GM13976 (cell line): Measurements from ENCODE around the gene NDFIP2.
"Not testable (repeated sequence)": the region's sequence is repeated elsewhere in the genome, so short reads cannot be mapped to it uniquely, and the experiment has no call there.

Experiments used
- DNase-seq: peaks from one replicate; pipeline ENCODE4 v3.0.0; 2012; ENCODE audit warnings: low spot score
- in situ Hi-C: fragments of 300-500 bp; cut with MboI; formaldehyde crosslinking; loops from one replicate; pipeline ENCODE4 v1.12.0; 2022; ENCODE audit warnings: low sequenced_read_pairs, mixed read lengths, inconsistent platforms; ENCODE audit not compliant: unreplicated experiment
- TF ChIP-seq, protein P1 (sequence below): IDR thresholded peaks from 2 replicates; pipeline ENCODE4 v1.5.1; 2012; ENCODE audit warnings: borderline replicate concordance, mild to moderate bottlenecking; ENCODE audit not compliant: insufficient read depth; ENCODE audit errors: extremely low read depth, missing control alignments, control extremely low read depth

Gene NDFIP2

DNA sequence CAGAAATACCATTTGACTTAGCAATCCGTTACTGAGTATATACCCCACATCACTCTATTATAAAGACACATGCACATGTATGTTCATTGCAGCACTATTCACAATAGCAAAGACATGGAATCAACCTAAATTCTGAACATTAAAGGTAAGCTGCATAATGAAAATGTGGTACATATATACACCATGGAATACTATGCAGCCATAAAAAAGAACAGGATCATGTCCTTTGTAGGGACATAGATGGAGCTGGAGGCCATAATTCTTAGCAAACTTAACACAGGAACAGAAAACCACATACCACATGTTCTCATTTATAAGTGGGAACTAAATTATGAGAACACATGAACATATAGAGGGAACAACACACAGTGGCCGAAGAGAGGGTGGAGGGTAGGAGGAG, 85.2 kb downstream of the NDFIP2 start:
- in situ Hi-C loops: no loop called here
- TF ChIP-seq, protein P1, sequence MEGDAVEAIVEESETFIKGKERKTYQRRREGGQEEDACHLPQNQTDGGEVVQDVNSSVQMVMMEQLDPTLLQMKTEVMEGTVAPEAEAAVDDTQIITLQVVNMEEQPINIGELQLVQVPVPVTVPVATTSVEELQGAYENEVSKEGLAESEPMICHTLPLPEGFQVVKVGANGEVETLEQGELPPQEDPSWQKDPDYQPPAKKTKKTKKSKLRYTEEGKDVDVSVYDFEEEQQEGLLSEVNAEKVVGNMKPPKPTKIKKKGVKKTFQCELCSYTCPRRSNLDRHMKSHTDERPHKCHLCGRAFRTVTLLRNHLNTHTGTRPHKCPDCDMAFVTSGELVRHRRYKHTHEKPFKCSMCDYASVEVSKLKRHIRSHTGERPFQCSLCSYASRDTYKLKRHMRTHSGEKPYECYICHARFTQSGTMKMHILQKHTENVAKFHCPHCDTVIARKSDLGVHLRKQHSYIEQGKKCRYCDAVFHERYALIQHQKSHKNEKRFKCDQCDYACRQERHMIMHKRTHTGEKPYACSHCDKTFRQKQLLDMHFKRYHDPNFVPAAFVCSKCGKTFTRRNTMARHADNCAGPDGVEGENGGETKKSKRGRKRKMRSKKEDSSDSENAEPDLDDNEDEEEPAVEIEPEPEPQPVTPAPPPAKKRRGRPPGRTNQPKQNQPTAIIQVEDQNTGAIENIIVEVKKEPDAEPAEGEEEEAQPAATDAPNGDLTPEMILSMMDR: no peak
- no peak for DNase-seq

DNA sequence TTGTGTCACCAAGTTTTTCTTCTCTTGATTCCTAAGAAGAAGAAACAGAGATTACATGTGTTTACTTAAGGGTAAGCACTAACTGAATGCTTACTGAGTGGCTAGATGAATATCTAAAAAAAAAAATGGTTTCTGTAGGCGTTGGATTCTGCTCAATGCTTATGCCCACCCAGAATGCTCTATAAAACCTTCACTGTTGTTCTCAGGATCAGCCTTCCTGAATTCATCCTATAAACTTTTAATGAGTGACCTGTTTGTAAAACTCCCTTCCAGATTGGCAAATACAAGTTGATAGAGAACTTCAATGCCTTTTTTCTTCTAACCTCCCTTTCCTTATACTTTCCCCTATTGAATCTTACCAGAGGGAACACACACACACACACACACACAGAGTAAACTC, 90.2 kb downstream of the NDFIP2 start:
- in situ Hi-C loops: no loop called here
- no peak for DNase-seq
- TF ChIP-seq, protein P1: no peak

DNA sequence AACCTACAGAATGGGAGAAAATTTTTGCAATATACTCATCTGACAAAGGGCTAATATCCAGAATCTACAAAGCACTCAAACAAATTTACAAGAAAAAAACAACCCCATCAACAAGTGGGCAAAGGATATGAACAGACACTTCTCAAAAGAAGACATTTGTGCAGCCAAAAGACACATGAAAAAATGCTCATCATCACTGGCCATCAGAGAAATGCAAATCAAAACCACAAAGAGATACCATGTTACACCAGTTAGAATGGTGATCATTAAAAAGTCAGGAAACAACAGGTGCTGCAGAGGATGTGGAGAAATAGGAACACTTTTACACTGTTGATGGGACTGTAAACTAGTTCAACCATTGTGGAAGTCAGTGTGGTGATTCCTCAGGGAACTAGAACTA, 92.9 kb downstream of the NDFIP2 start:
- DNase-seq, in situ Hi-C loops: not testable (repeated sequence)

DNA sequence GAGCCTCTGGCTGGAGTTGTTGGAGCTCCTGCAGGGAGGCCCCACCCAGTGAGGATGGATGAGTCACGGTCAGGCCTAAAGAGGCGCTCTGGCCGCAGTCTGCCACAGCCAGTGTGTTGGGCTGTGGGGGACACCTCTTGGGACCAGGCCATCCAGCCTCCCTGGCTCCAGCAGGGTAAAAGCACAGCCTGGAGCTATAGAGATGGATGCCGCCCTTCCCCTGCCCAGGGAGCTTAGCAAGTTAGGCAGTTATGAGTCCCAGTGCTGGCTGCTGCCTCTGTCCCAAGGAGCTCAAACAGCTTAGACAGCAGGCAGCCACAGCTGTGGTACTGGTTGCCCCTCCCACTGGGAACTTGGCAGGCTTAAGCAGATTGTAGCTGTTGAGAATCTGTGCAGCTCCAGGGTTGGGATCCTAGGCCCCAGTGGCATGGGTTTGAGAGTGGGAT, 100.9 kb downstream of the NDFIP2 start:
- DNase-seq: no peak
- in situ Hi-C loops: no loop called here
- TF ChIP-seq, protein P1: no peak

DNA sequence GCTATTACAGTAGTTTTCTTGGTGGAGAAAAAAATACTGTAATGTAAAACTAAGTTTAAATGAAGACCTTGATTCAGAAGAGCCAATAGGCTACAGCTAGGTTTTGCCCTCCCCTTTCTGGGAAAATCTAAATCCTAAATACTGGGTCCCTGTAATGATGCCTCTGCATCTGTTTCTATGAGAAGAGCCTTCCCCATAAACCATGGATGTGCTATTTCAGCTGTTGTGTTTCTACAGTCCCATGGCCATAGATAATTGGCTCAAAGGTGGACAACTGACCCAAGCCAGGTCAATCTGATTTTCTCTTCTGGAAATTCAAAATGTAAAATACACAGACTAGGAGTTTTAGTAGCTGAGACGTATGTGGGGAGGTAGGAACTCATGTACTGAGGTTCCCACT, 101.9 kb downstream of the NDFIP2 start:
- no peak for DNase-seq
- TF ChIP-seq, protein P1: no peak
- in situ Hi-C loops: no loop called here

DNA sequence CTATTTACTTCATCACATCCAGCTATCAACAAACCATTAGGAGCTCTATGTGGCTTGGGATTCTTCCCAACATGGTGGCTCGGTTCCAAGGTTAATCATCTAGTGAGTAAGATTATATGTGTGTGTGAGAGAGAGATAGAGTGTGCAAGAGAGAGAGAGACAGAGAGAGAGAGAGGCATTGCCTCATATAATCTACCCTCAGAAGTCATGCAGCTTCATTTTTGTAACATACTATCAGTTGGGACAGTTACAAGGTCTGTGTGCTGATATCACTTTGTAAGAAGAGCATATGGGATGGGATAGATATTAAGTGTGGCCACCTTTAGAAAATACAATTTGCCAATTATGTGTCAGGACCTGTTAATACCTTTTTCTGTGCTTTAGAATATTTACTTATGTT, 104.1 kb downstream of the NDFIP2 start:
- in situ Hi-C loops: no loop called here
- no peak for DNase-seq
- TF ChIP-seq, protein P1: no peak

DNA sequence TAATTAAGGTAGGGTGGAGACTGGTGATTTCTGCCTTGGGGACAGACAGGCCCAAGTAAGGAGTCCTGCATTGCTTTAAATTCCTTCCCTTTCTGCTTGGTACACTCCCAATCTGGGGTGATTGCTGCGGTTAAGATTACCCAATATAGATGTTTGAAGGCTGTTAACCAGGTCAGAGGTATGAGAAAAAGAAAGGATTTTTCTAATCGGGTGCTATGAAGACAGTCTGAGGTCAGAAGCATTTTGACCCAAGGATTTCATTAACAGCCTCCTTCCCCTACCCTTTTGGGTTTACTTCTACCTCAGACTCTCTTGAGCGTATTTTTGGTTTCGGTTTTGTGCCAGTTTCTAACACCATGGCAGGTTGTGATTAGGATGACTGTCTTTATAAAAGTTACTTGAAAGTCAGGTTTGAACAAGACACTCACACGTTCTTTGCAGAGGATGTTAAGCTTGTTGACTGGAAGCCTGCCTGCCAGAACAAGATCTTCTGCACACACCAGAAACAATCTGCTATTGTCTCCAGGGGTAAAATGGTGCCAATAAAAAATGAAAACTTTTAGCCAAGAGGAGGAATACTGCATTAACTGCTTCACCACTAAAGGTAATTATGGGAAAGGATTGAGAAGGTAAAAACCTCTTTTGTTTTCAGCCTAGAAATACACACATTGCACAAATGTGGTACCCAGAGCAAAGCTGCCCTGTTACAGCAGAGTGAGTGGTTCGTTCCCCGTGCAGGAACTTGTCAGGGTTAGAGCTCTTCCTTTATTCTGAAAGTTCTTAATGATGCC, 108.8 kb downstream of the NDFIP2 start:
- in situ Hi-C loops: no loop called here
- no peak for DNase-seq
- TF ChIP-seq, protein P1: no peak
